Karpas-422 (cell line): ENCODE data around the gene MAP3K9. TPM values are rescaled to one million over a fixed set of nuclear protein-coding genes. Genes with fewer than 3 reads are reported as not detected.

ENCODE experiments used
- DNase-seq: peaks from one replicate; pipeline ENCODE4 v3.0.0-alpha.2; 2015
- H2AFZ ChIP-seq: fragments of 200-600 bp; sonication (generic); 2 replicates; pipeline ENCODE4 v1.6.1; 2014; ENCODE audit warnings: antibody characterized with exemption, low read length, mixed read lengths
- H3K27ac ChIP-seq: fragments of 200-600 bp; sonication (generic); 2 replicates; pipeline ENCODE4 v1.5.1; 2014; ENCODE audit warnings: mild to moderate bottlenecking, low read length, moderate library complexity
- H3K27me3 ChIP-seq: fragments of 200-600 bp; sonication (generic); 2 replicates; pipeline ENCODE4 v1.6.1; 2014; ENCODE audit warnings: low read length, mixed read lengths
- H3K36me3 ChIP-seq: fragments of 200-600 bp; sonication (generic); 2 replicates; pipeline ENCODE4 v1.6.1; 2014; ENCODE audit warnings: low read length, mixed read lengths; ENCODE audit not compliant: insufficient read depth
- H3K4me1 ChIP-seq: fragments of 200-600 bp; sonication (generic); 2 replicates; pipeline ENCODE4 v1.6.1; 2014; ENCODE audit warnings: mild to moderate bottlenecking, low read length, mixed read lengths
- H3K4me2 ChIP-seq: fragments of 200-600 bp; sonication (generic); 2 replicates; pipeline ENCODE4 v1.6.1; 2014; ENCODE audit warnings: low read length, low read depth, mild to moderate bottlenecking; ENCODE audit not compliant: poor library complexity, severe bottlenecking
- H3K4me3 ChIP-seq: fragments of 200-600 bp; sonication (generic); 2 replicates; pipeline ENCODE4 v1.5.1; 2014; ENCODE audit warnings: mild to moderate bottlenecking, antibody characterized with exemption, low read length, mixed read lengths
- H3K79me2 ChIP-seq: fragments of 200-600 bp; sonication (generic); 2 replicates; pipeline ENCODE4 v1.6.1; 2014; ENCODE audit warnings: mild to moderate bottlenecking, low read length, mixed read lengths
- H3K9ac ChIP-seq: fragments of 200-600 bp; sonication (generic); 2 replicates; pipeline ENCODE4 v1.6.0; 2014; ENCODE audit warnings: low read length
- H3K9me2 ChIP-seq: fragments of 200-600 bp; sonication (generic), shearing (Covaris generic); replicated peaks from 2 replicates; pipeline ENCODE4 v1.6.0; 2014; ENCODE audit warnings: mild to moderate bottlenecking, low read length, moderate library complexity; ENCODE audit not compliant: insufficient read depth
- H3K9me3 ChIP-seq: fragments of 300-700, 200-600 bp; sonication (generic); 2 replicates; pipeline ENCODE4 v1.6.1; 2014; ENCODE audit warnings: low read length, mixed read lengths
- H4K20me1 ChIP-seq: fragments of 200-600 bp; sonication (generic); 2 replicates; pipeline ENCODE4 v1.6.1; 2014; ENCODE audit warnings: mild to moderate bottlenecking, antibody characterized with exemption, low read length, low read depth; ENCODE audit not compliant: insufficient read depth
- total RNA-seq: library from RNA; depleted of rRNA; stranded (reverse); fragments of >200 nt; shearing (Covaris generic); gene quantifications from 2 replicates; pipeline ENCODE4 v1.2.3, GENCODE V29; 2014; ENCODE audit warnings: low replicate concordance

MAP3K9 gene
- total RNA-seq, 1 experiment from 2014 or later, result 17.1 TPM

DNA sequence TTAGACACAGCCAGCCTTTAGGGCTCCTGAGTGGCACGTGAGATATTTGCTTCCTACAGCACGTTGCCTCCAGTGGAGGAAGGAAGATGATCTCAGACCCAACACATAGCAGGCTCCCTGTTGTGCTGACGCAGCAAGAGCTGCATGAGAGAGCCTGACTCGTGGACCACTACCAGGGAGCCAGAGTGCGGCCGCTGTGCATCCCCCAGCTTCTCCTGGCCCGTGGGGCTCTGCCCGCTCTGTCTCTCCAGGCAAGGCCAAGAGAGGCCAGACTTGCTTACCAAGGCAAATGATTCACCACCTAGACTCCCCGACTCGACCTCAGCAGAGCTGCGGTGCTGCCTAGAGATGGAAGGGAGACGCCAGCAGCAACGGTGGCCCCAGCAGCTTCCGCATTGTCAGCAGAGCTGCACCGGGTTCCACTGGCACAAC, 37.5 kb downstream of the MAP3K9 start:
- Histone ChIP-seq H4K20me1 (no peaks in the 10 kb centered on the region), H2AFZ (no peak overlapping the region), H3K79me2 (peaks cover 84% of the 10 kb centered on the region)

GRCh38 chr14:70770490-70770889, 38.8 kb downstream of the MAP3K9 start:
- Histone ChIP-seq H3K79me2 (peaks cover 87% of the 10 kb centered on the region), H3K9me3 (no peaks in the 10 kb centered on the region), H3K4me3 (no peak overlapping the region), H3K9me2 (no peaks in the 10 kb centered on the region), H2AFZ (no peak overlapping the region), H3K4me1 (peaks cover 11% of the 10 kb centered on the region), H3K9ac (no peak overlapping the region), H3K27ac (no peak overlapping the region), H3K27me3 (no peaks in the 10 kb centered on the region), H4K20me1 (no peaks in the 10 kb centered on the region), H3K4me2 (no peak overlapping the region), H3K36me3 (no peaks in the 10 kb centered on the region)
- no peak for DNase-seq

More for the DNA sequence above, 37.5 kb downstream of the MAP3K9 start:
- H3K36me3 ChIP-seq, result no peaks in the 10 kb centered on the region
- H3K4me3 ChIP-seq, result no peak overlapping the region
- H3K4me2 ChIP-seq, result no peak overlapping the region
- no peaks in the 10 kb centered on the region for H3K27me3 ChIP-seq
- no peaks in the 10 kb centered on the region for H3K9me3 ChIP-seq
- no peak overlapping the region for H3K9ac ChIP-seq
- no peak overlapping the region for H3K27ac ChIP-seq
- no peak for DNase-seq
- H3K4me1 ChIP-seq, result peaks cover 11% of the 10 kb centered on the region
- H3K9me2 ChIP-seq, result no peaks in the 10 kb centered on the region

DNA sequence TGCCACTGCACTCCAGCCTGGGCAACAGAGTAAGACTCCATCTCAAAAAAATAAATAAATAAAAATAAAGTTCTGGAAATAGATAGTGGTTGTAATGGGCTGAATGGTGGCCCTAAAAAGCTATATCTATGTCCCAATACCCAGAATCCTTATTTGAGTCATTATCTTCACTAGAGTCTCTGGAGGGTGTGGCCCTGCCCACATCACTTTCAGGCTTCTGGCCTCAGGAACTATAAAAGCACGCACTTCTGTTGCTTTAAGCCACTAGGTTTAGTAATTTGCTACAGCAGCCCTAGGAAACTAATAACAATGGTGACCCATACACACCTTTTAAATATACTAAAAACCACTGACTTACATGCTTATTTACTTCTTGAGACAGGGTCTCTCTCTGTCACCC, 49.9 kb downstream of the MAP3K9 start:
- no peak overlapping the region for H2AFZ ChIP-seq
- peaks cover 40% of the 10 kb centered on the region for H3K79me2 ChIP-seq
- no peaks in the 10 kb centered on the region for H4K20me1 ChIP-seq
- no peak overlapping the region for H3K27ac ChIP-seq
- no peak overlapping the region for H3K9ac ChIP-seq
- H3K27me3 ChIP-seq, result no peaks in the 10 kb centered on the region
- H3K36me3 ChIP-seq, result peaks cover 14% of the 10 kb centered on the region
- no peak overlapping the region for H3K4me2 ChIP-seq
- H3K4me3 ChIP-seq, result no peak overlapping the region
- H3K4me1 ChIP-seq, result no peaks in the 10 kb centered on the region
- no peak for DNase-seq
- no peaks in the 10 kb centered on the region for H3K9me2 ChIP-seq
- no peaks in the 10 kb centered on the region for H3K9me3 ChIP-seq

DNA sequence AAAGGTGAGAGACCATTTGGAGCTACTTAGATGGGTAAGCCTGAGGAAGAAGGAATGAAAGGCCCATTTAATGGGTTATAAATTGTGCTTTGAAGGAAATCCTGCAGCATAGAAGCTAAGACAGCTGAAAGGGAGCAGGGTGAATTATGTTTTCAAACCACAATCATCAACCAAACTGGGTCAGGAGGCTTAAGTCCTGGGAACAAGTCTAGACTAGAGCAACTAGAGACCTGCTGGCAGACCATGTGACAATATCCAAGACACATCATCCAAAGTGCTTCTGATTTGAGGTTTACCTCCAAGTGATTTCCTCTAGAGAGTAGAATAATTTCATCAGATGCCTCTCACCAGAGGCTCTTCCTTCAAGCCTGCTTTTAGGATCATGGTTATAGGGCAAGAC, 53.7 kb downstream of the MAP3K9 start:
- Histone ChIP-seq H4K20me1 (no peaks in the 10 kb centered on the region), H2AFZ (no peak overlapping the region), H3K4me3 (no peak overlapping the region), H3K27me3 (no peaks in the 10 kb centered on the region), H3K9me2 (no peaks in the 10 kb centered on the region), H3K27ac (no peak overlapping the region), H3K36me3 (peaks cover 14% of the 10 kb centered on the region), H3K9ac (no peak overlapping the region), H3K79me2 (peaks cover 21% of the 10 kb centered on the region), H3K9me3 (no peaks in the 10 kb centered on the region), H3K4me2 (no peak overlapping the region), H3K4me1 (no peaks in the 10 kb centered on the region)
- no peak for DNase-seq

DNA sequence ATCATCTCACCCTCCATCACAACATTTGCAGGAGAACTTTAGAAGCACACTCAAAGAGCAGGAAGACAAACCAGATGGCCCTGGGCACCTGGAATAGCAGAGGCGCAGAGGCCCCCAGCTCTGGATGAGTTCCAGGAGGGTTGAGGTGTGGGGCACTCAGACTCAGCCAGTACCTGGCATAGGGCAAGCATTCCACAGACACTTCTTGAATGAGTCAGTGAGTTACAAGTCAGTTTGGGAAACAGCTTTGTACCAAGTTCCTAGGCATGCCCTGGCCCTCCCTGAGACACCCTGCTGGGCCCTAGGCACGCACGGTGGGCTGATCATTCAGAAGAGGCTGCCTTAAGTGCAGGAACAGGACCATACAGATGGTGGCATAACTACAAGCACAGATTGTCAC, 54.3 kb downstream of the MAP3K9 start:
- Histone ChIP-seq H3K79me2 (peaks cover 15% of the 10 kb centered on the region), H3K27me3 (no peaks in the 10 kb centered on the region), H3K9ac (no peak overlapping the region), H3K27ac (no peak overlapping the region), H3K36me3 (peaks cover 9% of the 10 kb centered on the region; the same call in 1 of the 2 replicates), H4K20me1 (no peaks in the 10 kb centered on the region), H3K4me3 (no peak overlapping the region), H3K4me1 (no peaks in the 10 kb centered on the region), H2AFZ (no peak overlapping the region), H3K9me3 (no peaks in the 10 kb centered on the region), H3K9me2 (no peaks in the 10 kb centered on the region), H3K4me2 (no peak overlapping the region)
- no peak for DNase-seq

DNA sequence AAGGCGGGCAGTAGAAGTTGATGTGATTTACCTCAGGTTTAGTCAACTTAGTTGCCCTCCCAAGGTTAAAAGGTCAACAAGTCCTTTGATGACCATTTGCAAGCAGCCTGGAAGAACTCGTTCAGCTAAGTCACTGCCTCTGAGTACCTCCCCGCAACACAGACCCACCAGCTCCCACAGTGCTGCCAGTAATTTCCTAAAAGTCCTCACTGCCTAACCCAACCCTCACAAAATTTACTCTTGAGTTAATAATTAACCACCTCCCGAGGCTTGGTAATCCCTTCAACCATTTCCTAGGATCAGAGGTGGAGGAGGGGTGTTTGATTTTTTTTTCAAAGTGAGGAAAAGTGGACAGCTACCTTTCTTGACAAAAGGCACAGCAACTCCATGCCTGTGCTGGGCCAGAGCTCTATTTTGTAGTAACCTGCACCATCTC, 55.8 kb downstream of the MAP3K9 start:
- Histone ChIP-seq H3K4me3 (no peak overlapping the region), H3K79me2 (peaks cover 13% of the 10 kb centered on the region), H3K9me3 (no peaks in the 10 kb centered on the region), H3K4me1 (no peaks in the 10 kb centered on the region), H3K36me3 (peaks cover 23% of the 10 kb centered on the region), H3K4me2 (no peak overlapping the region), H4K20me1 (no peaks in the 10 kb centered on the region), H3K9ac (no peak overlapping the region), H2AFZ (no peak overlapping the region), H3K27me3 (no peaks in the 10 kb centered on the region), H3K27ac (no peak overlapping the region), H3K9me2 (no peaks in the 10 kb centered on the region)
- DNase-seq, result no peak

DNA sequence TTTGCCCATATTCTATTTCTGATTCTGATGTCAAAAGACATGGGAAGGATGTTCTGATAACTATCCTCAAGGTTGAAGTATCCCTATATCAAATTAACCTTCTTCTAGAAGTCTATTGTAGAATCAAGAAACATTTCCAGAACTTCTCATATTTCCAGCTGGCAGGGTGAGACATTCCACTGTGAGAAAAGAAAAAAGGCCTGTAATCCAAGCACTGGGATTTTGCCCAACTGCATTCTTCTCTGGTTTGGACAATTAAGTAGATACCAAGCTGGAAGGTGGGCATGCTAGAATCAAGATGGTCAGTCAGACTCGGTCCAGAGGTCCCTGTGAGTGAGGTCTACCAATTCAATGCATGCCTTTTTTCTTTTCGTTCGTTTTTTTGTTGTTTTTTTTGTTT, 60.9 kb downstream of the MAP3K9 start:
- Histone ChIP-seq H3K79me2 (peaks cover 6% of the 10 kb centered on the region; the same call in 1 of the 2 replicates), H4K20me1 (no peaks in the 10 kb centered on the region), H3K27ac (no peak overlapping the region), H2AFZ (no peak overlapping the region), H3K4me1 (no peaks in the 10 kb centered on the region), H3K9me2 (no peaks in the 10 kb centered on the region), H3K27me3 (no peaks in the 10 kb centered on the region), H3K9me3 (no peaks in the 10 kb centered on the region), H3K9ac (no peak overlapping the region), H3K4me2 (no peak overlapping the region), H3K36me3 (peaks cover 32% of the 10 kb centered on the region), H3K4me3 (no peak overlapping the region)
- DNase-seq, result no peak

DNA sequence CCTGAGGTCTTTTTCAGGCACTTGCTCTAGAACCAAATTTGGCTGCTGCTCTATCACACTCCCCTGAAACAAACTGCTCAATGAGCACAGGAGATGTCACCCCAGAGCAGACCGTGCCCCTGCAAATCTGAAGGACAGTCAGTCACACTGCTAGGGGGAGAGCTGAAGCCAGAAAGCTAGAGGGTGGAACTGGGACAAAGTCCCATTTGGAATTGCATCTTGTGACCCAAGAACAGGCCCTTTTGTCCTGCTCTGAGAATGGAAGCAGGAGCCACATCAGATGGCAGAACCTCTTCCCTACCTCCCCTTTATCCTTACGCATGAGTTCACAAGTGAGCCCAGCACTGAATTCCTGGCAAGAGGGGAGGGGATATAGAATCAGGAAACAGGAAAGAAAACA, 64.7 kb downstream of the MAP3K9 start:
- Histone ChIP-seq H3K27me3 (no peaks in the 10 kb centered on the region), H3K79me2 (no peaks in the 10 kb centered on the region), H3K4me1 (peaks cover 13% of the 10 kb centered on the region), H3K9me2 (no peaks in the 10 kb centered on the region), H3K36me3 (peaks cover 41% of the 10 kb centered on the region), H3K9me3 (no peaks in the 10 kb centered on the region), H3K27ac (no peak overlapping the region), H3K4me3 (no peak overlapping the region), H3K4me2 (no peak overlapping the region), H3K9ac (no peak overlapping the region), H2AFZ (no peak overlapping the region), H4K20me1 (no peaks in the 10 kb centered on the region)
- no peak for DNase-seq

- H3K4me3 ChIP-seq, result no peak overlapping the region
Measured at GRCh38 chr14:70742316-70742715, 67.0 kb downstream of the MAP3K9 start.

More at GRCh38 chr14:70742316-70742715, 67.0 kb downstream of the MAP3K9 start:
- Histone ChIP-seq H3K4me2 (no peak overlapping the region), H3K36me3 (peaks cover 37% of the 10 kb centered on the region; the same call in 1 of the 2 replicates), H3K79me2 (no peaks in the 10 kb centered on the region), H3K9me2 (no peaks in the 10 kb centered on the region), H2AFZ (no peak overlapping the region), H3K27me3 (no peaks in the 10 kb centered on the region), H3K4me1 (peaks cover 13% of the 10 kb centered on the region), H3K9ac (no peak overlapping the region), H4K20me1 (no peaks in the 10 kb centered on the region), H3K27ac (no peak overlapping the region), H3K9me3 (no peaks in the 10 kb centered on the region)
- DNase-seq, result no peak
